ENCODE measurements around the gene CLDN19.

CLDN19 gene

GRCh38 chr1:42703888-42704464 is 36.1 kb downstream of the CLDN19 start:
- TF ChIP-seq TAF1 (IDR thresholded peaks at IDR 0.05; ENCODE audit: borderline replicate concordance, insufficient read depth, low read length) (no peak), FOXP2 (optimal IDR thresholded peaks at IDR 0.05; ENCODE audit: borderline replicate concordance, extremely low read depth, extremely low read length, insufficient read depth) (no peak), POLR2AphosphoS5 (IDR thresholded peaks at IDR 0.05; ENCODE audit: low read depth, low read length) (no peak), REST (IDR thresholded peaks at IDR 0.05; ENCODE audit: insufficient read depth in 1 of 2, low read depth in 2 of 2, low read length in 2 of 2) (no peak), SIN3A (IDR thresholded peaks at IDR 0.05; ENCODE audit: borderline replicate concordance, insufficient read depth, low read length) (no peak)

- no peak for TF ChIP-seq TAF1 (IDR thresholded peaks at IDR 0.05; ENCODE audit: borderline replicate concordance, insufficient read depth, low read length)
- TF ChIP-seq SIN3A (IDR thresholded peaks at IDR 0.05; ENCODE audit: borderline replicate concordance, insufficient read depth, low read length) = no peak
- no peak for TF ChIP-seq FOXP2 (optimal IDR thresholded peaks at IDR 0.05; ENCODE audit: borderline replicate concordance, extremely low read depth, extremely low read length, insufficient read depth)
- no peak for TF ChIP-seq REST (IDR thresholded peaks at IDR 0.05; ENCODE audit: insufficient read depth in 1 of 2, low read depth in 2 of 2, low read length in 2 of 2)
- TF ChIP-seq POLR2AphosphoS5 (IDR thresholded peaks at IDR 0.05; ENCODE audit: low read depth, low read length) = no peak
Observed at GRCh38 chr1:42700006-42700405, 40.0 kb downstream of the CLDN19 start.

- TF ChIP-seq SIN3A (IDR thresholded peaks at IDR 0.05; ENCODE audit: borderline replicate concordance, insufficient read depth, low read length) = no peak
- TF ChIP-seq FOXP2 (optimal IDR thresholded peaks at IDR 0.05; ENCODE audit: borderline replicate concordance, extremely low read depth, extremely low read length, insufficient read depth) = no peak
- TF ChIP-seq POLR2AphosphoS5 (IDR thresholded peaks at IDR 0.05; ENCODE audit: low read depth, low read length) = no peak
- no peak for TF ChIP-seq REST (IDR thresholded peaks at IDR 0.05; ENCODE audit: insufficient read depth in 1 of 2, low read depth in 2 of 2, low read length in 2 of 2)
- no peak for TF ChIP-seq TAF1 (IDR thresholded peaks at IDR 0.05; ENCODE audit: borderline replicate concordance, insufficient read depth, low read length)
Observed at GRCh38 chr1:42698081-42698813, 41.8 kb downstream of the CLDN19 start.

GRCh38 chr1:42692911-42693310 is 47.1 kb downstream of the CLDN19 start:
- no peak for TF ChIP-seq REST (IDR thresholded peaks at IDR 0.05; ENCODE audit: insufficient read depth in 1 of 2, low read depth in 2 of 2, low read length in 2 of 2)
- TF ChIP-seq FOXP2 (optimal IDR thresholded peaks at IDR 0.05; ENCODE audit: borderline replicate concordance, extremely low read depth, extremely low read length, insufficient read depth) = no peak
- TF ChIP-seq SIN3A (IDR thresholded peaks at IDR 0.05; ENCODE audit: borderline replicate concordance, insufficient read depth, low read length) = no peak
- TF ChIP-seq TAF1 (IDR thresholded peaks at IDR 0.05; ENCODE audit: borderline replicate concordance, insufficient read depth, low read length) = no peak
- no peak for TF ChIP-seq POLR2AphosphoS5 (IDR thresholded peaks at IDR 0.05; ENCODE audit: low read depth, low read length)
